Stimulated activated CD4-positive, alpha-beta T cell treated with anti-CD3 and anti-CD28 coated beads, Interleukin-15, amount 100 ng/mL, for 24 hours (primary cell): ENCODE data around the gene PTPRK.
A peak's percentile ranks its signal among the peaks of the same experiment; 100 is the strongest.
"Not testable (repeated sequence)": the region's sequence is repeated elsewhere in the genome, so short reads cannot be mapped to it uniquely, and the experiment has no call there.

Experiments
- DNase-seq: peaks from one replicate; pipeline ENCODE4 v3.0.0-alpha.2; 2020

Gene PTPRK

GRCh38 chr6:127945434-127946097, 574.8 kb downstream of the PTPRK start:
- DNase-seq, result no peak

GRCh38 chr6:127941228-127941627, 579.2 kb downstream of the PTPRK start:
- DNase-seq, result no peak

GRCh38 chr6:127939442-127940066, 580.8 kb downstream of the PTPRK start:
- DNase-seq, result no peak

DNA sequence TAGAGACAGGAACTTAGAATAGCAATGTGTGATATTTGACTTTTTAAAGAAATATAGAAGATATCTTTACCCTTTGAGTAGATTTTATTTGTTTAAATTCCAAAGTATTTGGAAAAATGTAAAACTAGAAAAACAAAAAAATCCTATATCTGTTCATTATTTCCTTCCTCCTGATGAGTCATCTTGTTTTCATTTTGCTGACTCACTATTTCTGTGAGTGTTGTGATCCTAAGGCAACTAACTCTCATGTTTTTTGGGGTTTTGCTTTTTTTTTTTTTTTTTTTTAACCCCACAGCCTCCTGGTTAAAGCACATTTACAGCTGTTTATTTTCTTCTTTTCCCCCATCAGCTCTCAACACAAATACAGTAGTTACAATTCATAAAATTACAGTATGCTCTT, 581.7 kb downstream of the PTPRK start:
- no peak for DNase-seq

DNA sequence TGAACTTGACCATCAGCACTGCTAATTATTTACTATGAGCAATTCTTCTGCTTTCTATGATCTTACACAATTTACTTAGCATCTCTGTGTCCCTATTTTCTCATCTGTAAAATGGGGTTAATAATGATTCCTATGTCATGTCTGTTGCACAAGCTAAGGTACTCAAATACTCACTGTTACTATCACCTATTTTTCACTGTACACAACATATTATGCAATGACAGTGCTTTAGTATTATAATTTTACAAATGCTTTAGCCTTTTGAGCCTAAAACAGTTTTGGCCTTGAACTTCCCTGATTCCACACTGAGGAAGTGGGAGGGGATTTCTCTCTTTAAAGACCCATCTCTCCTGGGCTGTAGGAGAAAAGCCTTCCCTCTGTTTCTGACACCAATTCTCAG, 582.7 kb downstream of the PTPRK start:
- no peak for DNase-seq

DNA sequence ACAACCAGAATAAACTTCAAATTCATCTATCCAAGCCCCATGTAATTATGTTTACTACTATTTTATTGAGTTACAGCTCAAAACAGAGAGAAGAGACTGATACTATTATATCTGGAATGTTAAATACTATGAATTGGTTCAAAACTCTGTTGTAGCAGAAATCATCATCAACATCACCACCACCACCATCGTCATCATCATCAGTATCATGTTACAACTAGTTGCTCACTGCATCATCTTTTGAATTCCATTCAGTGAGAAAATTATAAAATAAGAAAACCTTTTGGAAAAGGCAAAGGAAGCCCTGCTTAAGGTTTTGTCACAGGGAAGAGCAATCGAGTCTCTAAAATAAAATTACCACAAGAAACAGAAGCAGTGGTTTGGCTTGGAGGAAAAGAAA, 583.3 kb downstream of the PTPRK start:
- no peak for DNase-seq

GRCh38 chr6:127934956-127935355, 585.4 kb downstream of the PTPRK start:
- no peak for DNase-seq

DNA sequence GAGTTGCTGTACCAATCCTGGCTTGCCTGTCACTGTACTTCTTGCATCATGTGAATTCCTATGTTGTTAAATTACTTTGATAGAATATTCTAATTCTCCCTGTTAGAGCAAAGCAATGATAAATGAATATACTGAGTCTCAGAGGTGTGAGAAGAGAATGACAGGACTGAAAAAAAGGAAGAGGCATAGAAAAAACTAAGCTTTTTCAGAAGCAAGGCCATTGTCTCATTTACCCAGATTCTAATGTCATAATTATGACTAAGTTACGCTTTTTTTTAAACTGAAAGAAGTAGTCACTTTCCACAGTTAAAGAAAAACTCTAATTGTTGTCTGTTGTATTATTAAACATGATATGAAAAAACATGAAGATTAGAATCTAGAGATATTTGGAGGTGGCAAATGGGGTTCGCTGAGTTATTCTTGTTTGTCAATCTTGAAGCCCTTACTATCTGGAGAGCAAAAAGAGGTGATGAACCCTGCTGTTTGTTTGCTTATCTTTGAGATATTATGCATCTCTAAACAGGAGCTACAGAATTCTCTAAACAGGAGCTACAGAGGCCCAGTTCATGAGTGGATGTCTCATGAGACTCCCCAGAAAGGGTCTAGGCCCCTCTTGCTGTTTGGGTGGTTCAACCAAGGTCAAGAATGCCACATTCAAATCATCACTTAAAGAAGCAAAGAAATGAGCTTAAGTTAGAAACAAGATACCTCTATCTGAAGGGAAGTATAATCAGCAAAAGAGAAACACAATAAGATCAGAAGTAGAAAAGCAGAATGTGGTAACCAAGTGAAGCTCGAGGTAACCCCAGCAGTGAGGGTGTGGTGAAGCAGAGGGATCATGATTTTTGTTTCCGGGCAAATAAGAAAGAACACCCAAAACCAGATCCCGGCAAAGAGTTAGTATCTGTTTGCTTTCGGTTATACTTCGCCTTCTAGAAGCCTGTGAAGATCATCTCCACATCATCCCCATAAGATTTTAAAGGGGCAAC, 586.3 kb downstream of the PTPRK start:
- DNase-seq, result peak; percentile 31

GRCh38 chr6:127933137-127933536, 587.3 kb downstream of the PTPRK start:
- DNase-seq, result no peak

DNA sequence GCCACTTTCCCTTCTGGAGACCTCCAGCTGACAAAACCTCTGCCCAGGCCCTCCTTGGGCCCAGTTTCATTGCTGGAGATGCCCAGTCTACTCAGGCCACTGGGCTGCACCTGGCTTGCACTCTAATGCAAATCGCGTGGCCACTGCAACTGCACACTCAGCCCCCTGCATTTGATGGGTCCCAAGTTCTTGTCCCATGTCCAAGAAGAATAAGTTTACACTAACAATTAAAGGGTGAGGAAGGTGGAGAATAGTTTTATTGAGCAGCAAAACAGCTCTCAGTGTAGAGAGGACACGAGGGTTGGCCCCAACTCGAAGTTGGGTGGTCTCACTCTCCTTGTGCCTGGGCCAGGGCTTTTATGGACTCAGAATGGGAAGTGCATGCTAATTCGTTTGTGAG, 587.7 kb downstream of the PTPRK start:
- no peak for DNase-seq

GRCh38 chr6:127926441-127926840, 594.0 kb downstream of the PTPRK start:
- DNase-seq, result not testable (repeated sequence)

DNA sequence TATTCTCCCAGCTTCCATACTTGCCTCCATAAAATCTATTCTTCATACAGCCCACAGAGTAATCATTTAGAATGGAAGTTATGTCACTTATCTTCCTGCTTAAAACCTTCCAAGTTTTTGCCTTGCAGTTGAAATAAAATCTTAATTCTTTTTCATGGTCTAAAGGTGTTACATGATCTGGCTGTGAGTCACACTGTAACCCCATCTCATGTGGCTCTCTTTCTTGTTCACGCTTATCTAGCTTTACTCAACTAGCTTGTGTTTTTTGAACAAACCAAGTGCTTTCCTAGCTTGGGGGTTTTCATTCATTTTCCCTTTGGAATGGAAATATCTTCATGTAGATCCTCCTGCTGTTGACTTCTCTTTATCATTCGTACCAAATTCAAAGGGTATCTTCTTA, 596.0 kb downstream of the PTPRK start:
- no peak for DNase-seq

DNA sequence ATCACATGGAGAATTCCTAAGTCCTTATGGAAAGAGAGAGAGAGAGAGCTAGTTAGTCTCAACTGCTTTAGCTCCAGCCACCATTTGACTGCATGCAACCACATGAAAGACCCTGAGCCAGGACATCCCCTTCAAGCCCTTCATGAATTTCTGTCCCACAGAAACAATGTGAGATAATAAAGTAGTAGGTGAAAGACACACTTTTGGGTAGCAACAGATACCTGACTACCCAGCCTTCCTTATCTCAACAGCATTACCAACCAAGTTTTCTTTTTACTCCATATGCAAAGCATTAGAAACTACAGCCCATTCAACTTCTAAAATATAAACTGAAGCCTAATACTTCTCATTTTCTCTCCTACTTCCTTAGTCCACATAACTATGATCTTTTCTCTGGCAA, 596.4 kb downstream of the PTPRK start:
- DNase-seq, result no peak

GRCh38 chr6:127923135-127923534, 597.3 kb downstream of the PTPRK start:
- DNase-seq, result no peak

GRCh38 chr6:127921982-127922381, 598.4 kb downstream of the PTPRK start:
- no peak for DNase-seq

DNA sequence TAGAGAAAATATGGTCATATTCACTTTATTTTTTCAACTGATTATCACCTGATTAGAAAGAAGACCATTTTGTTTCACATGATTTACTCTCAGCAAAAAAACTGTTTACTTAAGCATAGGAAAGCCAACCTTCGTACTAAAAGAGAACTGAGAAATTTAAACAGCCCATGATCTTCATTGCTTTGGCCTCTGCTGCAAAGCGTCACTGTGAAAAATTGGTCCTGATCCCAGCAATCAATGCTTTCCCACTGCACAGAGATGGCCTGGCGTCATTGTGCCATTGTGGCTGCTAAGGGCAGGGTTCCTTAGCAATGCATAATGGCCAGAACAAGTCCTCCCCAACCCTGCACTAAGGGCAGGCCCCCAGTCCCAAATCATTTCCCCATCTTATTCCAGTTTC, 599.6 kb downstream of the PTPRK start:
- no peak for DNase-seq
